Fibroblast of the aortic adventitia (primary cell): ENCODE measurements around the gene TMEM215. TPM values are rescaled to one million over a fixed set of nuclear protein-coding genes. Genes with fewer than 3 reads are reported as not detected.

ENCODE experiments used
- DNase-seq: peaks from one replicate; pipeline ENCODE4 v3.0.0-alpha.2; 2010; ENCODE audit warnings: low read depth
- H3K4me3 ChIP-seq: 2 replicates; pipeline ENCODE4 v1.5.1; 2011; ENCODE audit warnings: low read depth, mild to moderate bottlenecking, control low read depth, low read length, moderate library complexity
- total RNA-seq: library from RNA; depleted of rRNA; stranded (reverse); fragments of >200 nt; gene quantifications from 2 replicates; pipeline ENCODE4 v1.2.3, GENCODE V29; 2012; ENCODE audit warnings: low replicate concordance
- TF ChIP-seq, protein P1 (sequence below): IDR thresholded peaks from 2 replicates; pipeline ENCODE4 v1.5.1; 2011; ENCODE audit warnings: mild to moderate bottlenecking, low read length, control low read depth, inconsistent platforms; ENCODE audit not compliant: insufficient read depth

The TMEM215 gene
- total RNA-seq, 1 donor, result not detected

GRCh38 chr9:32801530-32801929 is 18.2 kb downstream of the TMEM215 start:
- H3K4me3 ChIP-seq, result no peak overlapping the region
- DNase-seq, result no peak
- TF ChIP-seq, protein P1, sequence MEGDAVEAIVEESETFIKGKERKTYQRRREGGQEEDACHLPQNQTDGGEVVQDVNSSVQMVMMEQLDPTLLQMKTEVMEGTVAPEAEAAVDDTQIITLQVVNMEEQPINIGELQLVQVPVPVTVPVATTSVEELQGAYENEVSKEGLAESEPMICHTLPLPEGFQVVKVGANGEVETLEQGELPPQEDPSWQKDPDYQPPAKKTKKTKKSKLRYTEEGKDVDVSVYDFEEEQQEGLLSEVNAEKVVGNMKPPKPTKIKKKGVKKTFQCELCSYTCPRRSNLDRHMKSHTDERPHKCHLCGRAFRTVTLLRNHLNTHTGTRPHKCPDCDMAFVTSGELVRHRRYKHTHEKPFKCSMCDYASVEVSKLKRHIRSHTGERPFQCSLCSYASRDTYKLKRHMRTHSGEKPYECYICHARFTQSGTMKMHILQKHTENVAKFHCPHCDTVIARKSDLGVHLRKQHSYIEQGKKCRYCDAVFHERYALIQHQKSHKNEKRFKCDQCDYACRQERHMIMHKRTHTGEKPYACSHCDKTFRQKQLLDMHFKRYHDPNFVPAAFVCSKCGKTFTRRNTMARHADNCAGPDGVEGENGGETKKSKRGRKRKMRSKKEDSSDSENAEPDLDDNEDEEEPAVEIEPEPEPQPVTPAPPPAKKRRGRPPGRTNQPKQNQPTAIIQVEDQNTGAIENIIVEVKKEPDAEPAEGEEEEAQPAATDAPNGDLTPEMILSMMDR, result no peak

- H3K4me3 ChIP-seq, result no peak overlapping the region
- DNase-seq, result no peak
- TF ChIP-seq, protein P1, result no peak
Observed at GRCh38 chr9:32807217-32807616, 23.9 kb downstream of the TMEM215 start.

GRCh38 chr9:32811246-32811645 is 27.9 kb downstream of the TMEM215 start:
- no peak overlapping the region for H3K4me3 ChIP-seq
- TF ChIP-seq, protein P1, result no peak
- DNase-seq, result no peak

GRCh38 chr9:32820322-32820721 is 37.0 kb downstream of the TMEM215 start:
- no peak for DNase-seq
- TF ChIP-seq, protein P1, result no peak

DNA sequence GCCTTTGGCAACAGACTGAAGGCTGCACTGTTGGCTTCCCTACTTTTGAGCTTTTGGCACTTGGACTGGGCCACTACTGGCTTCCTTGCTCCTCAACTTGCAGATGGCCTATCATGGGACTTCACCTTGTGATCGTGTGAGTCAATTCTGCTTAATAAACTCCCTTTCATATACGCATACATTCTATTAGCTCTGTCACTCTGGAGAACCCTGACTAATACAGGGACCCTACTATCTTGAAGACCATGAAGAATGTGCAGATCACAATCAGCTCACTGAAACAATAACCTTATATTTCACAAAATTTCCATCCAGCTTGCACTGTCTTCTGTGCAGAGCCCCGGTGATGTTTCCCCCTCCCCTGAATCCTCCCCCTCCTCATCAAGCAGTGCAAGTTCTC is 39.8 kb downstream of the TMEM215 start:
- TF ChIP-seq, protein P1, result no peak
- DNase-seq, result no peak
- no peak overlapping the region for H3K4me3 ChIP-seq

More at GRCh38 chr9:32820322-32820721, 37.0 kb downstream of the TMEM215 start:
- no peak overlapping the region for H3K4me3 ChIP-seq

- TF ChIP-seq, protein P1, result no peak
- no peak for DNase-seq
- H3K4me3 ChIP-seq, result no peak overlapping the region
Observed at GRCh38 chr9:32823551-32823950, 40.2 kb downstream of the TMEM215 start.

- no peak overlapping the region for H3K4me3 ChIP-seq
- TF ChIP-seq, protein P1, result no peak
- no peak for DNase-seq
Observed at GRCh38 chr9:32825203-32825602, 41.9 kb downstream of the TMEM215 start.
